HEK293 (cell line): ENCODE results near the gene MORN3.

Experiments
- KLF9 ChIP-seq: fragments of 450-650 bp; formaldehyde crosslinking; IDR thresholded peaks from 2 replicates; pipeline ENCODE4 v1.5.1; 2016; ENCODE audit warnings: missing biosample characterization, missing genetic modification characterization, low read depth
- SCRT2 ChIP-seq: fragments of 450-650 bp; formaldehyde crosslinking; IDR thresholded peaks from 2 replicates; pipeline ENCODE4 v1.5.1; 2016; ENCODE audit warnings: missing biosample characterization, missing genetic modification characterization
- ZNF324 ChIP-seq: fragments of 450-650 bp; formaldehyde crosslinking; IDR thresholded peaks from 2 replicates; pipeline ENCODE4 v1.5.1; 2016; ENCODE audit warnings: missing biosample characterization, missing genetic modification characterization
- ZNF623 ChIP-seq: fragments of 450-650 bp; formaldehyde crosslinking; IDR thresholded peaks from 2 replicates; pipeline ENCODE4 v1.5.1; 2016; ENCODE audit warnings: missing biosample characterization, missing genetic modification characterization
- ZNF776 ChIP-seq: fragments of 450-650 bp; formaldehyde crosslinking; IDR thresholded peaks from 2 replicates; pipeline ENCODE4 v1.5.0; 2017; ENCODE audit warnings: missing biosample characterization, missing genetic modification characterization, borderline replicate concordance
- ZSCAN30 ChIP-seq: fragments of 450-650 bp; IDR thresholded peaks from 2 replicates; pipeline ENCODE4 v1.5.1; 2018; ENCODE audit warnings: missing biosample characterization, mild to moderate bottlenecking, missing genetic modification characterization, moderate library complexity
- TF ChIP-seq, protein P1 (sequence below): fragments of 450-650 bp; formaldehyde crosslinking; IDR thresholded peaks from 2 replicates; pipeline ENCODE4 v1.5.1; 2016; ENCODE audit warnings: missing biosample characterization, missing genetic modification characterization
- TF ChIP-seq, protein P2 (sequence below): fragments of 450-650 bp; formaldehyde crosslinking; IDR thresholded peaks from 2 replicates; pipeline ENCODE4 v1.5.1; 2016; ENCODE audit warnings: missing biosample characterization, missing genetic modification characterization
- TF ChIP-seq, protein P3 (sequence below): fragments of 450-650 bp; formaldehyde crosslinking; IDR thresholded peaks from 2 replicates; pipeline ENCODE4 v1.5.1; 2016; ENCODE audit warnings: missing biosample characterization, missing genetic modification characterization, low read depth
- TF ChIP-seq, protein P4 (sequence below): fragments of 450-650 bp; formaldehyde crosslinking; IDR thresholded peaks from 2 replicates; pipeline ENCODE4 v1.5.1; 2016; ENCODE audit warnings: missing biosample characterization, missing genetic modification characterization

DNA sequence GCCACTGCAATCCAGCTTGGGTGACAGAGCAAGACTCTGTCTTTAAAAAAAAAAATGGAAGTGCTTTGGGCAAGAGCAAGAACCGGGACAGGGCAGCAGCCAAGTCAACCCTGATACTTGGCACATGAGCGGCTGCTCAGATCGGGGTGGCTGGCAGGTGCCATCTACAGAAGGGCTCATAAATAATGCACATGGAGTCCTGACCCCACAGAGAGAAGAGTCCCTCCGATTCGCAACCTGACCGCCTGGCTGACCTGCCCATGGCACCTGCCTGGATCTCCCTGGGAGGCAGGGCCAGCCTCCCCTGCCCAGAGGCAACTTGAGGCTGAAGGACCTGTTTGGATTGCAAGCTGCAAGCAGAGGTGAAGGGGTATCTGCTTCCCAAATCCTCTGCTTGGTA is 33.5 kb upstream of the MORN3 start:
- no peak for TF ChIP-seq ZSCAN30
- no peak for TF ChIP-seq KLF9 (tag by site-specific recombination)
- TF ChIP-seq, protein P1, sequence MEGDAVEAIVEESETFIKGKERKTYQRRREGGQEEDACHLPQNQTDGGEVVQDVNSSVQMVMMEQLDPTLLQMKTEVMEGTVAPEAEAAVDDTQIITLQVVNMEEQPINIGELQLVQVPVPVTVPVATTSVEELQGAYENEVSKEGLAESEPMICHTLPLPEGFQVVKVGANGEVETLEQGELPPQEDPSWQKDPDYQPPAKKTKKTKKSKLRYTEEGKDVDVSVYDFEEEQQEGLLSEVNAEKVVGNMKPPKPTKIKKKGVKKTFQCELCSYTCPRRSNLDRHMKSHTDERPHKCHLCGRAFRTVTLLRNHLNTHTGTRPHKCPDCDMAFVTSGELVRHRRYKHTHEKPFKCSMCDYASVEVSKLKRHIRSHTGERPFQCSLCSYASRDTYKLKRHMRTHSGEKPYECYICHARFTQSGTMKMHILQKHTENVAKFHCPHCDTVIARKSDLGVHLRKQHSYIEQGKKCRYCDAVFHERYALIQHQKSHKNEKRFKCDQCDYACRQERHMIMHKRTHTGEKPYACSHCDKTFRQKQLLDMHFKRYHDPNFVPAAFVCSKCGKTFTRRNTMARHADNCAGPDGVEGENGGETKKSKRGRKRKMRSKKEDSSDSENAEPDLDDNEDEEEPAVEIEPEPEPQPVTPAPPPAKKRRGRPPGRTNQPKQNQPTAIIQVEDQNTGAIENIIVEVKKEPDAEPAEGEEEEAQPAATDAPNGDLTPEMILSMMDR (tag by site-specific recombination) = no peak
- TF ChIP-seq SCRT2 (tag by site-specific recombination) = no peak
- TF ChIP-seq, protein P2, sequence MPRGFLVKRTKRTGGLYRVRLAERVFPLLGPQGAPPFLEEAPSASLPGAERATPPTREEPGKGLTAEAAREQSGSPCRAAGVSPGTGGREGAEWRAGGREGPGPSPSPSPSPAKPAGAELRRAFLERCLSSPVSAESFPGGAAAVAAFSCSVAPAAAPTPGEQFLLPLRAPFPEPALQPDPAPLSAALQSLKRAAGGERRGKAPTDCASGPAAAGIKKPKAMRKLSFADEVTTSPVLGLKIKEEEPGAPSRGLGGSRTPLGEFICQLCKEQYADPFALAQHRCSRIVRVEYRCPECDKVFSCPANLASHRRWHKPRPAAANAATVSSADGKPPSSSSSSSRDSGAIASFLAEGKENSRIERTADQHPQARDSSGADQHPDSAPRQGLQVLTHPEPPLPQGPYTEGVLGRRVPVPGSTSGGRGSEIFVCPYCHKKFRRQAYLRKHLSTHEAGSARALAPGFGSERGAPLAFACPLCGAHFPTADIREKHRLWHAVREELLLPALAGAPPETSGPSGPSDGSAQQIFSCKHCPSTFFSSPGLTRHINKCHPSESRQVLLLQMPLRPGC (tag by site-specific recombination) = no peak
- TF ChIP-seq ZNF623 (tag by site-specific recombination) = no peak
- TF ChIP-seq, protein P3, sequence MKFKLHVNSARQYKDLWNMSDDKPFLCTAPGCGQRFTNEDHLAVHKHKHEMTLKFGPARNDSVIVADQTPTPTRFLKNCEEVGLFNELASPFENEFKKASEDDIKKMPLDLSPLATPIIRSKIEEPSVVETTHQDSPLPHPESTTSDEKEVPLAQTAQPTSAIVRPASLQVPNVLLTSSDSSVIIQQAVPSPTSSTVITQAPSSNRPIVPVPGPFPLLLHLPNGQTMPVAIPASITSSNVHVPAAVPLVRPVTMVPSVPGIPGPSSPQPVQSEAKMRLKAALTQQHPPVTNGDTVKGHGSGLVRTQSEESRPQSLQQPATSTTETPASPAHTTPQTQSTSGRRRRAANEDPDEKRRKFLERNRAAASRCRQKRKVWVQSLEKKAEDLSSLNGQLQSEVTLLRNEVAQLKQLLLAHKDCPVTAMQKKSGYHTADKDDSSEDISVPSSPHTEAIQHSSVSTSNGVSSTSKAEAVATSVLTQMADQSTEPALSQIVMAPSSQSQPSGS (tag by site-specific recombination) = no peak
- no peak for TF ChIP-seq ZNF324 (tag by site-specific recombination)
- TF ChIP-seq, protein P4, sequence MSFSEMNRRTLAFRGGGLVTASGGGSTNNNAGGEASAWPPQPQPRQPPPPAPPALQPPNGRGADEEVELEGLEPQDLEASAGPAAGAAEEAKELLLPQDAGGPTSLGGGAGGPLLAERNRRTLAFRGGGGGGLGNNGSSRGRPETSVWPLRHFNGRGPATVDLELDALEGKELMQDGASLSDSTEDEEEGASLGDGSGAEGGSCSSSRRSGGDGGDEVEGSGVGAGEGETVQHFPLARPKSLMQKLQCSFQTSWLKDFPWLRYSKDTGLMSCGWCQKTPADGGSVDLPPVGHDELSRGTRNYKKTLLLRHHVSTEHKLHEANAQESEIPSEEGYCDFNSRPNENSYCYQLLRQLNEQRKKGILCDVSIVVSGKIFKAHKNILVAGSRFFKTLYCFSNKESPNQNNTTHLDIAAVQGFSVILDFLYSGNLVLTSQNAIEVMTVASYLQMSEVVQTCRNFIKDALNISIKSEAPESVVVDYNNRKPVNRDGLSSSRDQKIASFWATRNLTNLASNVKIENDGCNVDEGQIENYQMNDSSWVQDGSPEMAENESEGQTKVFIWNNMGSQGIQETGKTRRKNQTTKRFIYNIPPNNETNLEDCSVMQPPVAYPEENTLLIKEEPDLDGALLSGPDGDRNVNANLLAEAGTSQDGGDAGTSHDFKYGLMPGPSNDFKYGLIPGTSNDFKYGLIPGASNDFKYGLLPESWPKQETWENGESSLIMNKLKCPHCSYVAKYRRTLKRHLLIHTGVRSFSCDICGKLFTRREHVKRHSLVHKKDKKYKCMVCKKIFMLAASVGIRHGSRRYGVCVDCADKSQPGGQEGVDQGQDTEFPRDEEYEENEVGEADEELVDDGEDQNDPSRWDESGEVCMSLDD (tag by site-specific recombination) = no peak
- TF ChIP-seq ZNF776 = no peak
